Thoracic aorta (tissue), 2 donors: ENCODE results near the gene SLC44A3. TPM values are rescaled to one million over a fixed set of nuclear protein-coding genes. Genes with fewer than 3 reads are reported as not detected.

Experiments used
- ATAC-seq: fragments of 150-250 bp; one replicate; pipeline ENCODE4 v1.8.0; 2017; ENCODE audit warnings: low read depth; ENCODE audit not compliant: insufficient number of reproducible peaks, low FRiP score
- DNase-seq: peaks from one replicate; pipeline ENCODE4 v3.0.0-alpha.2; 2020; ENCODE audit warnings: low spot score
- H3K27ac ChIP-seq, 2 donors: fragments of 200-600 bp; sonication (generic); 1 replicate in 1 of 2; 2 replicates in 1 of 2; pipeline ENCODE4 v1.5.1; 2016; ENCODE audit warnings: mild to moderate bottlenecking in 2 of 2, moderate library complexity in 2 of 2
- H3K27me3 ChIP-seq: fragments of 200-600 bp; sonication (generic); replicated peaks from 2 replicates; pipeline ENCODE4 v1.6.0; 2016; ENCODE audit warnings: mild to moderate bottlenecking; ENCODE audit not compliant: insufficient read depth
- H3K36me3 ChIP-seq: fragments of 200-600 bp; sonication (generic); one replicate; pipeline ENCODE4 v1.5.1; 2016
- H3K4me1 ChIP-seq, 2 donors: fragments of 200-600 bp; sonication (generic); 1 replicate in 1 of 2; 2 replicates in 1 of 2; pipeline versions ENCODE4 v1.5.1 to v1.6.0; 2016; ENCODE audit warnings: low read depth in 2 of 2, mild to moderate bottlenecking in 1 of 2; ENCODE audit not compliant: control insufficient read depth in 1 of 2
- H3K4me3 ChIP-seq: fragments of 200-600 bp; sonication (generic); 2 replicates; pipeline ENCODE4 v1.5.1; 2016; ENCODE audit warnings: mild to moderate bottlenecking
- H3K9me3 ChIP-seq: fragments of 200-600 bp; sonication (generic); 2 replicates; pipeline ENCODE4 v1.5.1; 2016
- total RNA-seq, 2 donors: library from RNA; depleted of rRNA; stranded (reverse); fragments of >200 nt; gene quantifications; one replicate each; pipeline versions ENCODE4 v1.1.0 to v1.2.3, GENCODE V29; 2016
- TF ChIP-seq, protein P1 (sequence below): fragments of 200-600 bp; sonication (generic); IDR thresholded peaks from one replicate; pipeline ENCODE4 v1.5.1; 2019; ENCODE audit warnings: antibody characterized with exemption

Gene SLC44A3
- total RNA-seq, 2 donors from 2014 or later = 2.5 to 3.7 TPM

DNA sequence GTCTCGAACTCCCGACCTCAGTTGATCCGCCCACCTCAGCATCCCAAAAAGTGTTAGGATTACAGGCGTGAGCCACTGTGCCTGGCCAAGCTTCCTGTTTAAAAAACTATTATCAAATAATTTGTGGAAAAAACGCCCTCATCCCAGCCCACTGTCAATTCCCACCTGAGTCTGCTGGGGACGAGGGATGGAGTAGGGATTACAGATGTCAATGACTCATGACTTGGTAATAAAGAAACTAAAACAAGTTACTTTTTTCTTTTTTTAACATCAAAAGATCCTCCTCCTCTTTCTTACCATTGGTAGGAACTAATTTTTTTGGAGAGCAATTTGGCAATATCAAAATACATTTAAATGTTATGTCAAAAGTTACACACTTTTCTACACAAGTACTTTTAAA is 97.1 kb downstream of the SLC44A3 start:
- H3K27me3 ChIP-seq = no peaks in the 10 kb centered on the region
- H3K27ac ChIP-seq = no peak overlapping the region
- no peak for ATAC-seq
- no peak overlapping the region for H3K4me3 ChIP-seq
- TF ChIP-seq, protein P1, sequence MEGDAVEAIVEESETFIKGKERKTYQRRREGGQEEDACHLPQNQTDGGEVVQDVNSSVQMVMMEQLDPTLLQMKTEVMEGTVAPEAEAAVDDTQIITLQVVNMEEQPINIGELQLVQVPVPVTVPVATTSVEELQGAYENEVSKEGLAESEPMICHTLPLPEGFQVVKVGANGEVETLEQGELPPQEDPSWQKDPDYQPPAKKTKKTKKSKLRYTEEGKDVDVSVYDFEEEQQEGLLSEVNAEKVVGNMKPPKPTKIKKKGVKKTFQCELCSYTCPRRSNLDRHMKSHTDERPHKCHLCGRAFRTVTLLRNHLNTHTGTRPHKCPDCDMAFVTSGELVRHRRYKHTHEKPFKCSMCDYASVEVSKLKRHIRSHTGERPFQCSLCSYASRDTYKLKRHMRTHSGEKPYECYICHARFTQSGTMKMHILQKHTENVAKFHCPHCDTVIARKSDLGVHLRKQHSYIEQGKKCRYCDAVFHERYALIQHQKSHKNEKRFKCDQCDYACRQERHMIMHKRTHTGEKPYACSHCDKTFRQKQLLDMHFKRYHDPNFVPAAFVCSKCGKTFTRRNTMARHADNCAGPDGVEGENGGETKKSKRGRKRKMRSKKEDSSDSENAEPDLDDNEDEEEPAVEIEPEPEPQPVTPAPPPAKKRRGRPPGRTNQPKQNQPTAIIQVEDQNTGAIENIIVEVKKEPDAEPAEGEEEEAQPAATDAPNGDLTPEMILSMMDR = no peak
- no peaks in the 10 kb centered on the region for H3K9me3 ChIP-seq
- peaks cover 29 to 95% of the 10 kb centered on the region in 2 donors for H3K4me1 ChIP-seq
- no peak for DNase-seq
- no peaks in the 10 kb centered on the region for H3K36me3 ChIP-seq

DNA sequence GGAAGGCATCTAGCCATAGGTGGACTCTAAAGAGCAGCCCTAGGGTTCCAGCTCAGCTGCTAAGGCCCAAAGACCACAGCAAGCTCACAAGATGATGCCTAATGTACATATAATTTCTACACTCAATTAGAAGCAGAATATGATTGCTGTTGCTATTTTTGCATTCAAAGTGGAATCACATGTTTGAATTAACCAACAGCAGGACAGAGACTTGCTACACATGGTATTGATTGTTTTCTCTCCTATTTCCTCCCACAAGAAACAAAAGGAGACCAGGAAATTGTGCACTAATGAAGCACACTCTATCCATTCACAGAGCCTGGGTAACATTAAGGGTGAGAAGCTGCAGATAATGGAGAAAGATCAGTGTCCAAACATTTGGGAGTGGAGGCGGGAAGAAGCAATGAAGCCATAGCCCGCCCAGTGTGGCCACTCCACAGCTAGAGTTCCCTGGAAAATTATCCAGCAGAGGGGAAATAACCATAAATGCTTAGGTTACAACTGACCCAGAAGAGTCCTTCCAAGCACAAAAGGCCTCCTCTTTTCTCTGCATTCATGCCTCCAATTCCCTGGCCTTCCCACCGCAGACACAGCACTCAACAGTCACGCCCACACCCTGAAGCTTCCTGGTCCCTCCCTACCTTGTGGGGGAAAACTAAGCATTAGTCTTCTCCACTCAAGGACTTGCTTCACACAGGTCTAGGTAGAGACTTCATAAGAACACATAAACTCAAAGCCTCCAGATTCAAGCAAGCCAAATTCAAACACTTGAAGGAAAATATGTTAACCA is 99.3 kb downstream of the SLC44A3 start:
- H3K36me3 ChIP-seq = no peaks in the 10 kb centered on the region
- peaks cover 35 to 95% of the 10 kb centered on the region in 2 donors for H3K4me1 ChIP-seq
- peak overlapping the region; percentile 12 for H3K4me3 ChIP-seq
- H3K27me3 ChIP-seq = no peaks in the 10 kb centered on the region
- no peak for ATAC-seq
- TF ChIP-seq, protein P1 = no peak
- H3K27ac ChIP-seq = no peak overlapping the region
- DNase-seq = no peak
- H3K9me3 ChIP-seq = no peaks in the 10 kb centered on the region

DNA sequence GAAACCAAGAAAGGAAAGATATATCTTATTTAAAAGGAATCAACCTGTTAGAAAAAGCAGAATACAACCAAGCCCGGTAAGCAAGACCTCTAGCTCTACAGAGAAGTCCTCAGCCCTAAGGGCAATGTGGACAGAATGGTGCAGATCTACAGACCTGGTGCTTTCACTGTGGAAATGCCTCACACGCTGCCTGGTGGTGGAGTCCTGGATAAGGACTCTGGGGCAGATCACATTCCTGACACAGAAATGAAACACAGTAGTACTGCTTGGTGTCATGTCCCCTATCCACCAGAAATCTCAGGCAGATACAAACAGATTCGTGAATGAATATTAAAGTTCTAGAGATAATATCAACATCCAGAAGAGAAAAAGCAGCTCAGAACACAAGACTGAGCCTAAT is 99.9 kb downstream of the SLC44A3 start:
- DNase-seq (no peak), ATAC-seq (no peak)
- Histone ChIP-seq H3K4me3 (peak overlapping the region; percentile 12), H3K9me3 (no peaks in the 10 kb centered on the region), H3K27me3 (no peaks in the 10 kb centered on the region), H3K27ac (no peak overlapping the region), H3K36me3 (no peaks in the 10 kb centered on the region), H3K4me1 (peaks cover 35 to 97% of the 10 kb centered on the region in 2 donors)
- TF ChIP-seq, protein P1 = no peak

DNA sequence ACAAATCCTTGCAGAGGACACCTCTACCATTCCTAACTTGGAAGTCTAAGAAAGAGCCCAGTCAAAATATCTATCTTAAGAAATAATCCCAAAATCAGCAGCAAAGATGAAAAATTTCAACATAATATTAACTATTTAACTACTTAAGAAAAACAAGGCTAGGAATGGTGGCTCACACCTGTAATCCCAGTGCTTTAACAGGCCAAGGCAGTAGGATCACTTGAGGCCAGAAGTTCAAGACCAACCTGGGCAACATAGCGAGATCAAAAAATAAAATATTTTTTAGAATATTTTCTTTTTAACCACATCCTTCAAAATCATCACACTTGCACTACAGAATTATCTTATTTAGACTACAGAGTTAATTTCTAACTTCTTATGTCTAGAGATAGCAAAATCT is 101.8 kb downstream of the SLC44A3 start:
- no peak for ATAC-seq
- Histone ChIP-seq H3K36me3 (no peaks in the 10 kb centered on the region), H3K27me3 (no peaks in the 10 kb centered on the region), H3K9me3 (no peaks in the 10 kb centered on the region), H3K4me3 (peak overlapping the region; percentile 14), H3K4me1 (peaks cover 33 to 81% of the 10 kb centered on the region in 2 donors), H3K27ac (peak overlapping the region in 1 of 2 donors; percentile 99)
- no peak for DNase-seq
- TF ChIP-seq, protein P1 = no peak

DNA sequence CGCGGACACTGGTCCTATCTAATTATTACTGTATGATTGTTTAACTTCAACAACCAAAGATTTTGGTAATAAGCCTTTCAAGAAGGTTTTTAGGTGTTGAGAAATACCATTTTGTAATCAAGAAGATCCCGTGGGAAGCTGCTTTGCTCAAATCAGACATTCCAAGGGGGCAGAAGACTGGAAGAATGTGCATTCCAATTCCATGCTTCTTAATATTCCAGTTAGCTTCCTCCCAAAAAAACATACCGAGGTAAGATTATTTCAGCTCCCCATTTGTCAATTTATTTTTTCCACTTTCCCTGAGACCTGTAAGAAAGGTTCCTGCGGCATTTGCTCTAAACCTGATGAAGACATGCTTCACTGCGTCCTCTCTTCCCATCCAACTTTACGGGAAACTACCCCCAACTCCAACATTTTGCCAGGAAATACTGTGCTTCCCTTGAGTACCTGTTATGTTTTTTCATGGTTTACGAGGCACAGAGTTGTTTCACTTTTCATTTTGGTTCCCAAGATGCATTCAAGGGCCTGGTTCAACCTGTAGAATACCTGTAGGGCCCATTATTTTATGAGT is 102.7 kb downstream of the SLC44A3 start:
- ATAC-seq (no peak), DNase-seq (no peak)
- Histone ChIP-seq H3K27ac (peak overlapping the region; percentile 99), H3K4me3 (peak overlapping the region; percentile 92), H3K27me3 (no peaks in the 10 kb centered on the region), H3K36me3 (no peaks in the 10 kb centered on the region), H3K4me1 (peaks cover 24 to 73% of the 10 kb centered on the region in 2 donors), H3K9me3 (no peaks in the 10 kb centered on the region)
- TF ChIP-seq, protein P1 = no peak
